Measurements from ENCODE around the gene NINJ2. TPM values are rescaled to one million over a fixed set of nuclear protein-coding genes. Genes with fewer than 3 reads are reported as not detected.

The NINJ2 gene
- total and polyA plus RNA-seq, 2 donors = 1.7 to 6.9 TPM

- WGBS = 43% methylated on average over 3 of the region's 3 CpGs
- DNase-seq (ENCODE audit: extremely low spot score) = no peak
- Histone ChIP-seq H3K4me3 (ENCODE audit: low read depth, low read length) (no peak overlapping the region), H3K4me1 (ENCODE audit: insufficient read depth) (no peaks in the 10 kb centered on the region), H3K36me3 (ENCODE audit: insufficient read depth) (no peaks in the 10 kb centered on the region), H3K27ac (ENCODE audit: low read depth) (no peak overlapping the region)
These were observed 22.1 kb upstream of the NINJ2 start for GRCh38 chr12:685388-685787.

- Histone ChIP-seq H3K27ac (ENCODE audit: low read depth) (no peak overlapping the region), H3K4me1 (ENCODE audit: insufficient read depth) (no peaks in the 10 kb centered on the region), H3K36me3 (ENCODE audit: insufficient read depth) (no peaks in the 10 kb centered on the region), H3K4me3 (ENCODE audit: low read depth, low read length) (no peak overlapping the region)
- no peak for DNase-seq (ENCODE audit: extremely low spot score)
- 65% methylated on average over 4 of the region's 4 CpGs for WGBS
These were observed 21.2 kb upstream of the NINJ2 start for GRCh38 chr12:684416-684815.

DNA sequence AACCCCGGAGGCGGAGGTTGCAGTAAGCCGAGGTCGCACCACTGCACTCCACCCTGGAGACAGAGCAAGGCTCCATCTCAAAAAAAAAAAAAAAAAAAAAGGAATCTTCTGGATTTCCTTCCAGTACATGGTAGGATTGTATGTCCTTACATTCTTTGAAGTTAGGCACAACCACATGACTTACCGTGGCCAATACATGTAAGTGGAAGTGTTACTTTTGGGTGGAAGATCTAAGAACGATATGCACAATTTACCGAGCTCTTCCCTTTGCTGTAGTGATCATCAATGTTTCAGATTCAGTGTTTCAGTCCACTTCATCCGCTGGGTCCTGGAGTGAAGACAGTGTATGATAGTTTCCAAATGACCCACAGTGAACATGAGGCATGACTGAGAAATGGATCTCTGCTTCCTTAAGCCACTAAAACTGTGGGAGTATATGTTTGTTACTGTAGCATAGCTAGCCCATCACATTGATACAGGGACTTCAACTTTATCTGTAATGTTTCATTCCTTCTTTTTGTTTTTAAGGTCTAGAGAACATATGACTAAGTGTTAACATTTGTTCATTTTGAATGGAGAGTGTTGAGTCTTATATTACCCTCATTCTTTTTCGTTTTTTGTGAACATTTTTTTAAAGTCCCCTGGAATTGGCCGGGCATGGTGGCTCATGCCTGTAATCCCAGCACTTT, 18.5 kb upstream of the NINJ2 start:
- Histone ChIP-seq H3K36me3 (ENCODE audit: insufficient read depth) (no peaks in the 10 kb centered on the region), H3K4me1 (ENCODE audit: insufficient read depth) (no peaks in the 10 kb centered on the region), H3K4me3 (ENCODE audit: low read depth, low read length) (no peak overlapping the region), H3K27ac (ENCODE audit: low read depth) (no peak overlapping the region)
- WGBS = 94% methylated on average over 10 of the region's 10 CpGs
- DNase-seq (ENCODE audit: extremely low spot score) = no peak

- H3K36me3 ChIP-seq (ENCODE audit: insufficient read depth) = no peaks in the 10 kb centered on the region
- WGBS = 87% methylated on average over 17 of the region's 17 CpGs
- no peak overlapping the region for H3K27ac ChIP-seq (ENCODE audit: low read depth)
- no peak overlapping the region for H3K4me3 ChIP-seq (ENCODE audit: low read depth, low read length)
- H3K4me1 ChIP-seq (ENCODE audit: insufficient read depth) = no peaks in the 10 kb centered on the region
- no peak for DNase-seq (ENCODE audit: extremely low spot score)
These were observed 15.8 kb upstream of the NINJ2 start for GRCh38 chr12:678747-679712.

DNA sequence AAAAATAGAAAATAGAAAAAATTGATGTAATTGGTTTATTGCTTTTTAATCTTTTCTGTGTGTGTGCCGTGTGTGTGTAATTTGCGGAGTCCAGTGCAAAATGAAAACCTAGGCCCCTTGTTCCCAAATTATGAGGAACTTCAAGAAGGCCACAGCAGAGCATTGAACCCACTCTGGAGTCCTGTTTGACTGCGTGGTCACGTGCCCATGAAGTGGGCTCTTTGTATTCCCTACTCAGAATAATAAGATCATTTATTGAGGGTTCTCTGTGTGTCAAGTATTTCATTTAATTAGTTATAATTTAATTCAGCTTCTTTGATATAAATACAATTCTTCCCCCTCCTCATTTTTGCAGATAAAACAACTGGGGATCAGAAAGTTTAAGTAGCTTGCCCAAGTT, 12.3 kb upstream of the NINJ2 start:
- no peaks in the 10 kb centered on the region for H3K4me1 ChIP-seq (ENCODE audit: insufficient read depth)
- H3K36me3 ChIP-seq (ENCODE audit: insufficient read depth) = no peaks in the 10 kb centered on the region
- no peak overlapping the region for H3K4me3 ChIP-seq (ENCODE audit: low read depth, low read length)
- H3K27ac ChIP-seq (ENCODE audit: low read depth) = no peak overlapping the region
- WGBS = 94% methylated on average over 4 of the region's 4 CpGs
- DNase-seq (ENCODE audit: extremely low spot score) = no peak

DNA sequence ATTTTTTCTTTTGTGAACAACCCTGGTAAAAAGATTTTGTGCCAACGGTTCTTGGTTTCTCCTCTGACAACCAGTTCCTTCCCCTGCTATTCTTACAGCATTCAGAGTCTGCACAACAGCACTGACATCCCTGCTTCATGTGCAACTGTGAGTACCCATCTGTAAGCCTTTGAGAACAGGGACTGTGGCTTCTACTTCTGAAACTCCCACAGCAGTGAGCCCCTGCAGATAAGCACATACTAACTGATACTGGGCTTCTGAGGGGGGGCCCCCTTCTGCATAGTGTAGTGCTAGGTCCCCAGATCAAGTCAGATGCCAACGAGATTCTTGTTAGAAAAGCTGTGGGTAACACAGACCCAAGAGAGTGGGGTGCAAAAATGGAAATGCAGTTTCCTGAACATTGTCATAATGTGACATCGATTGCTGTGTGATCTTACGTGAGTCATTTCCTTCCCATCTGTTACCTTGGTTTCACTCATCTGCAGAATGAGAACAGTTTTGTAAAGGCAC, 11.1 kb upstream of the NINJ2 start:
- Histone ChIP-seq H3K4me1 (ENCODE audit: insufficient read depth) (no peaks in the 10 kb centered on the region), H3K4me3 (ENCODE audit: low read depth, low read length) (no peak overlapping the region), H3K27ac (ENCODE audit: low read depth) (no peak overlapping the region), H3K36me3 (ENCODE audit: insufficient read depth) (no peaks in the 10 kb centered on the region)
- DNase-seq (ENCODE audit: extremely low spot score) = no peak
- WGBS = 71% methylated on average over 4 of the region's 4 CpGs

DNA sequence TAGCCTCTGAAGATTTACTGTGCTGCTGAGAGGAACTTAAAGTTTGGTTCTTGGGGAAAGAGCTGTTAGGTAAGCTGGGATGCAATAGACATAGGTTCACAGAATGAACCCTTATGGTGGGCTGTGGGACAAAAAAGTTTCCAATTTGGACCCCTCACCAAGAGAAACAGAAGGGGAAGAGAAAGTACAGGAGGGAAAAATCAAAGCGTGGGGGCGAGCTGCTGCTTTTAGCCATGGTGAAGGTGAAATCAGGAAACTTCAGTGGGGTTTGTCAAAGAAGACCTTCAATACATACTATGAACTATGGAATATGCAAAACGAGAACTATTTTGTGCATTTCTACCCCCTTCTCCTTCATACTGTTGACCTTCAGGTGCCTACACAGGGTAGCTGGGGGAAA, 10.6 kb upstream of the NINJ2 start:
- 85% methylated on average over 3 of the region's 3 CpGs for WGBS
- no peak for DNase-seq (ENCODE audit: extremely low spot score)

DNA sequence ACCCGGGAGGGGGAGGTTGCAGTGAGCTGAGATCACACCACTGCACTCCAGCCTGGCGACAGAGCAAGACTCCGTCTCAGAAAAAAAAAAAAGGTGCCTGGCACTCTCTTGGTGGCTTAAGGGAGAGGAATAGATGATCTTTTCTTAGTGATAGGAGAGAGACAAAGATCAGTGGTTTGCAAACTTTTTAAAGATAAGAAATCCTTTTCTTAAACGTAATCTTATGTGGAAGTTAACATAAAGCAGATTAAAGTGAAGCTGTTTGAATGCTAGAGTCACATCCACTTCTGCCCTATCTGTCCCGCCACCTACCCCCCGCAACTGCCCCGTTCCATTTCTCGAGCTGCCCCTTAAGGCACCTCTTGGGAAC, 6.3 kb upstream of the NINJ2 start:
- Histone ChIP-seq H3K36me3 (ENCODE audit: insufficient read depth) (no peaks in the 10 kb centered on the region), H3K4me1 (ENCODE audit: insufficient read depth) (no peaks in the 10 kb centered on the region), H3K27ac (ENCODE audit: low read depth) (no peak overlapping the region), H3K4me3 (ENCODE audit: low read depth, low read length) (no peak overlapping the region)
- 66% methylated on average over 8 of the region's 8 CpGs for WGBS
- no peak for DNase-seq (ENCODE audit: extremely low spot score)

More for the DNA sequence above, 10.6 kb upstream of the NINJ2 start:
- H3K4me3 ChIP-seq (ENCODE audit: low read depth, low read length) = no peak overlapping the region
- H3K4me1 ChIP-seq (ENCODE audit: insufficient read depth) = no peaks in the 10 kb centered on the region
- no peaks in the 10 kb centered on the region for H3K36me3 ChIP-seq (ENCODE audit: insufficient read depth)
- no peak overlapping the region for H3K27ac ChIP-seq (ENCODE audit: low read depth)

DNA sequence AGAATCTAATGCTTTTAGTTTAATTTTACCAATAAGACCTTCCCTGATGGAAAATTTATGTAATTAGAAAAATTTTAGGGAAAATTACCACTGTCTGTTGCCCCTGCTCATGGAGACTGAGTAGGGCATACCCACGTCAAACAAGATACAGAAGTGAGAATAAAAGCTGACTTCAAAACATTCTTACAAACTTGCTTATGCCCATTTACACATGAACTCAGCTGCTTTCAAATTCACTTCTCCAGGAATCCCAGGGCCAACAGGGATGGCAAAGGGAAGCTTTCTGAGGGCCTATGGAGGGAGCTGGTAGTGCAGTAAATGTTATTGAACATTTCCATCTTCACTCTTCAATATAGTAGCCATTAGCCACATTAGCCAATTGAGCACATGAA, 4.8 kb upstream of the NINJ2 start:
- Histone ChIP-seq H3K4me3 (ENCODE audit: low read depth, low read length) (no peak overlapping the region), H3K36me3 (ENCODE audit: insufficient read depth) (no peaks in the 10 kb centered on the region), H3K4me1 (ENCODE audit: insufficient read depth) (no peaks in the 10 kb centered on the region), H3K27ac (ENCODE audit: low read depth) (no peak overlapping the region)
- WGBS = 88% methylated on average over 1 of the region's 1 CpG
- DNase-seq (ENCODE audit: extremely low spot score) = no peak

DNA sequence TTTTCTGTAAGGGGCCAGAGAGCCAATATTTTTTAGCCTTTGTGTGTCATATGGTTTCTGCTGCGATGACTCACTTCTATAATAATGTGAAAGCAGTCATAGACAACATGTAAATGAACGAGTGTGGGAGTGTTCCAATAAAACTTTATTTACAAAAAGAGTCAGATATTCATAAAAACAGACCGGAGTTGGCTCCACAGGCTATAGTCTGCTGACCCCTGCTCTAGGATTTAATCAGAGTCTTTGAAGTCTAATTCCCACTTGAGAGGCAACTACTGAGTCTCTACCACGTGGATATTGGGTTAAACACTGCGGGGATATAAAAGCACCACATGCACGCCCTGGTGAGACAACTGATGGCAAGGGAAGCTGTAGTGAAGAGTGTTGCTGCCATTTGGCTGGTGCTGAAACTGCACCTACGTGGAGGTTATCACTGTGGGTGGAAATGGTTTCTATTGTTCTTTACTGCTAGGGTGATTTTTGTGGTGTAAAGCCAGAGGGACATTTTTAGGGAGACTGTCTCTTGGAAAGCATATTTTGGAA, 3.6 kb upstream of the NINJ2 start:
- no peak for DNase-seq (ENCODE audit: extremely low spot score)

GRCh38 chr12:666066-666465, 2.8 kb upstream of the NINJ2 start:
- H3K4me3 ChIP-seq (ENCODE audit: low read depth, low read length) = no peak overlapping the region
- WGBS = 47% methylated on average over 2 of the region's 2 CpGs
- H3K36me3 ChIP-seq (ENCODE audit: insufficient read depth) = no peaks in the 10 kb centered on the region
- no peak overlapping the region for H3K27ac ChIP-seq (ENCODE audit: low read depth)
- no peaks in the 10 kb centered on the region for H3K4me1 ChIP-seq (ENCODE audit: insufficient read depth)
- no peak for DNase-seq (ENCODE audit: extremely low spot score)

More for the DNA sequence above, 3.6 kb upstream of the NINJ2 start:
- no peak overlapping the region for H3K4me3 ChIP-seq (ENCODE audit: low read depth, low read length)
- H3K36me3 ChIP-seq (ENCODE audit: insufficient read depth) = no peaks in the 10 kb centered on the region
- 41% methylated on average over 7 of the region's 7 CpGs for WGBS
- H3K27ac ChIP-seq (ENCODE audit: low read depth) = no peak overlapping the region
- no peaks in the 10 kb centered on the region for H3K4me1 ChIP-seq (ENCODE audit: insufficient read depth)

- H3K4me1 ChIP-seq (ENCODE audit: insufficient read depth) = no peaks in the 10 kb centered on the region
- H3K27ac ChIP-seq (ENCODE audit: low read depth) = no peak overlapping the region
- WGBS = 95% methylated on average over 5 of the region's 5 CpGs
- no peak overlapping the region for H3K4me3 ChIP-seq (ENCODE audit: low read depth, low read length)
- no peaks in the 10 kb centered on the region for H3K36me3 ChIP-seq (ENCODE audit: insufficient read depth)
- DNase-seq (ENCODE audit: extremely low spot score) = no peak
These were observed 1.5 kb upstream of the NINJ2 start for GRCh38 chr12:664779-665092.

GRCh38 chr12:664075-664778, 982 bp upstream of the NINJ2 start:
- no peak for DNase-seq (ENCODE audit: extremely low spot score)
- Histone ChIP-seq H3K27ac (ENCODE audit: low read depth) (no peak overlapping the region), H3K36me3 (ENCODE audit: insufficient read depth) (no peaks in the 10 kb centered on the region), H3K4me3 (ENCODE audit: low read depth, low read length) (no peak overlapping the region), H3K4me1 (ENCODE audit: insufficient read depth) (no peaks in the 10 kb centered on the region)
- 89% methylated on average over 13 of the region's 13 CpGs for WGBS

Data from urinary bladder (tissue), 4 donors.